GM13976 (cell line): ENCODE data around the gene HTR7.

Experiments
- DNase-seq: peaks from one replicate; pipeline ENCODE4 v3.0.0; 2012; ENCODE audit warnings: low spot score
- CTCF ChIP-seq: IDR thresholded peaks from 2 replicates; pipeline ENCODE4 v1.5.1; 2012; ENCODE audit warnings: borderline replicate concordance, mild to moderate bottlenecking; ENCODE audit not compliant: insufficient read depth; ENCODE audit errors: extremely low read depth, missing control alignments, control extremely low read depth
- in situ Hi-C: fragments of 300-500 bp; cut with MboI; formaldehyde crosslinking; loops from one replicate; pipeline ENCODE4 v1.12.0; 2022; ENCODE audit warnings: low sequenced_read_pairs, mixed read lengths, inconsistent platforms; ENCODE audit not compliant: unreplicated experiment

The HTR7 gene

GRCh38 chr10:90712529-90712928 lies 145.3 kb downstream of the HTR7 start:
- DNase-seq = no peak
- in situ Hi-C loops = no loop called here
- TF ChIP-seq CTCF = no peak

- TF ChIP-seq CTCF = no peak
- in situ Hi-C loops = no loop called here
These were observed 148.1 kb downstream of the HTR7 start for GRCh38 chr10:90709727-90710126.

GRCh38 chr10:90707657-90708056 lies 150.2 kb downstream of the HTR7 start:
- in situ Hi-C loops = no loop called here
- no peak for TF ChIP-seq CTCF

More at GRCh38 chr10:90709727-90710126, 148.1 kb downstream of the HTR7 start:
- no peak for DNase-seq

GRCh38 chr10:90701428-90701827 lies 156.4 kb downstream of the HTR7 start:
- no peak for TF ChIP-seq CTCF

More at GRCh38 chr10:90707657-90708056, 150.2 kb downstream of the HTR7 start:
- DNase-seq = no peak

GRCh38 chr10:90695915-90696676 lies 161.7 kb downstream of the HTR7 start:
- in situ Hi-C loops = no loop called here
- no peak for DNase-seq
- no peak for TF ChIP-seq CTCF

More at GRCh38 chr10:90701428-90701827, 156.4 kb downstream of the HTR7 start:
- in situ Hi-C loops = no loop called here
- no peak for DNase-seq
